ENCODE data around the gene PTPN11.

DNA sequence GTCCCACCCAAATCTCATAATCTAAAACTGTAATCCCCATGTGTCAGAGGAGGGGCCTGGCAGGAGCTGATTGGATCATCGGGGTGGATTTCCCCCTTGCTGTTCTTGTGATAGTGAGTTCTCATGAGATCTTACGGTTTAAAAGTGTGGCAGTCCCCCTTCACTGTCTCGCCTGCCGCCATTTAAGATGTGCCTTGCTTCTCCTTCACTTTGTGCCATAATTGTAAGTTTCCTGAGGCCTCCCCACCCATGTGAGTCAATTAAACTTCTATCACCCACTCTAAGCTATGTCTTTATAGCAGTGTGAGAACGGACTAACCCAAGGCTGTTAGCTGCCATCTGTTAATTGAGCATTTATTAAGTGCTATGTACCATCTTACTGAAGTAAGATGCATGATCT lies 105.1 kb downstream of the PTPN11 start:
- TF ChIP-seq, protein P1, sequence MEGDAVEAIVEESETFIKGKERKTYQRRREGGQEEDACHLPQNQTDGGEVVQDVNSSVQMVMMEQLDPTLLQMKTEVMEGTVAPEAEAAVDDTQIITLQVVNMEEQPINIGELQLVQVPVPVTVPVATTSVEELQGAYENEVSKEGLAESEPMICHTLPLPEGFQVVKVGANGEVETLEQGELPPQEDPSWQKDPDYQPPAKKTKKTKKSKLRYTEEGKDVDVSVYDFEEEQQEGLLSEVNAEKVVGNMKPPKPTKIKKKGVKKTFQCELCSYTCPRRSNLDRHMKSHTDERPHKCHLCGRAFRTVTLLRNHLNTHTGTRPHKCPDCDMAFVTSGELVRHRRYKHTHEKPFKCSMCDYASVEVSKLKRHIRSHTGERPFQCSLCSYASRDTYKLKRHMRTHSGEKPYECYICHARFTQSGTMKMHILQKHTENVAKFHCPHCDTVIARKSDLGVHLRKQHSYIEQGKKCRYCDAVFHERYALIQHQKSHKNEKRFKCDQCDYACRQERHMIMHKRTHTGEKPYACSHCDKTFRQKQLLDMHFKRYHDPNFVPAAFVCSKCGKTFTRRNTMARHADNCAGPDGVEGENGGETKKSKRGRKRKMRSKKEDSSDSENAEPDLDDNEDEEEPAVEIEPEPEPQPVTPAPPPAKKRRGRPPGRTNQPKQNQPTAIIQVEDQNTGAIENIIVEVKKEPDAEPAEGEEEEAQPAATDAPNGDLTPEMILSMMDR (optimal IDR thresholded peaks at IDR 0.05 in 1 of 3, IDR thresholded peaks at IDR 0.05 in 1 of 3, conservative IDR thresholded peaks at IDR 0.05 in 1 of 3; ENCODE audit: extremely low read depth in 1 of 3, insufficient read depth in 2 of 3, low read length in 3 of 3), result no peak
- no peak for TF ChIP-seq EZH2 (IDR thresholded peaks at IDR 0.05; ENCODE audit: low read length)
